GM20000 (cell line): ENCODE measurements around the gene ZNF469.

Source experiments
- DNase-seq: peaks from one replicate; pipeline ENCODE4 v3.0.0; 2012; ENCODE audit warnings: low spot score
- TF ChIP-seq, protein P1 (sequence below): IDR thresholded peaks from 2 replicates; pipeline ENCODE4 v1.5.1; 2012; ENCODE audit warnings: mild to moderate bottlenecking, control low read depth; ENCODE audit errors: extremely low read depth, missing control alignments

The ZNF469 gene

GRCh38 chr16:88382491-88383400, at the start of gene ZNF469:
ZNF469 (plus strand) TSS chr16:88382959; CDS start chr16:88427471, 44,512 bp downstream.
- TF ChIP-seq, protein P1, sequence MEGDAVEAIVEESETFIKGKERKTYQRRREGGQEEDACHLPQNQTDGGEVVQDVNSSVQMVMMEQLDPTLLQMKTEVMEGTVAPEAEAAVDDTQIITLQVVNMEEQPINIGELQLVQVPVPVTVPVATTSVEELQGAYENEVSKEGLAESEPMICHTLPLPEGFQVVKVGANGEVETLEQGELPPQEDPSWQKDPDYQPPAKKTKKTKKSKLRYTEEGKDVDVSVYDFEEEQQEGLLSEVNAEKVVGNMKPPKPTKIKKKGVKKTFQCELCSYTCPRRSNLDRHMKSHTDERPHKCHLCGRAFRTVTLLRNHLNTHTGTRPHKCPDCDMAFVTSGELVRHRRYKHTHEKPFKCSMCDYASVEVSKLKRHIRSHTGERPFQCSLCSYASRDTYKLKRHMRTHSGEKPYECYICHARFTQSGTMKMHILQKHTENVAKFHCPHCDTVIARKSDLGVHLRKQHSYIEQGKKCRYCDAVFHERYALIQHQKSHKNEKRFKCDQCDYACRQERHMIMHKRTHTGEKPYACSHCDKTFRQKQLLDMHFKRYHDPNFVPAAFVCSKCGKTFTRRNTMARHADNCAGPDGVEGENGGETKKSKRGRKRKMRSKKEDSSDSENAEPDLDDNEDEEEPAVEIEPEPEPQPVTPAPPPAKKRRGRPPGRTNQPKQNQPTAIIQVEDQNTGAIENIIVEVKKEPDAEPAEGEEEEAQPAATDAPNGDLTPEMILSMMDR: no peak
- DNase-seq: no peak

GRCh38 chr16:88333848-88334777, 48.6 kb upstream of the ZNF469 start:
- no peak for DNase-seq
- TF ChIP-seq, protein P1: no peak

GRCh38 chr16:88334778-88335720, 47.7 kb upstream of the ZNF469 start:
- DNase-seq: no peak
- TF ChIP-seq, protein P1: no peak

GRCh38 chr16:88337021-88337420, 45.7 kb upstream of the ZNF469 start:
- TF ChIP-seq, protein P1: no peak
- no peak for DNase-seq

GRCh38 chr16:88337538-88337937, 45.2 kb upstream of the ZNF469 start:
- TF ChIP-seq, protein P1: no peak
- no peak for DNase-seq

- TF ChIP-seq, protein P1: no peak
- DNase-seq: no peak
These were observed 44.6 kb upstream of the ZNF469 start for GRCh38 chr16:88338111-88338510.
